ENCODE measurements around the gene ANTKMT. TPM values are rescaled to one million over a fixed set of nuclear protein-coding genes. Genes with fewer than 3 reads are reported as not detected.

The ANTKMT gene
- total RNA-seq, 4 donors from 2014 or later = 24.9 to 42.4 (median 32.1) TPM

- no peak overlapping the region for H3K4me3 ChIP-seq (ENCODE audit: low read depth, poor library complexity, severe bottlenecking)
- DNase-seq (ENCODE audit: low spot score in 2 of 2) = no peak
- intact Hi-C loops (cut with DNase I; ENCODE audit: low total_unique reads) = no loop called here
- TF ChIP-seq POLR2A (IDR thresholded peaks at IDR 0.05) (no peak), CTCF (IDR thresholded peaks at IDR 0.05) (no peak)
- WGBS, 2 donors = 90% methylated on average over 19 to 28 of the region's 29 CpGs
Observed at GRCh38 chr16:765488-765865, 44.5 kb downstream of the ANTKMT start.

GRCh38 chr16:766008-766819 lies 45.3 kb downstream of the ANTKMT start:
- no peak overlapping the region for H3K4me3 ChIP-seq (ENCODE audit: low read depth, poor library complexity, severe bottlenecking)
- TF ChIP-seq CTCF (IDR thresholded peaks at IDR 0.05) (no peak), POLR2A (IDR thresholded peaks at IDR 0.05) (no peak)
- no peak for DNase-seq (ENCODE audit: low spot score in 2 of 2)
- WGBS, 2 donors = 75 to 83% methylated on average over 22 to 29 of the region's 29 CpGs
- intact Hi-C loops (cut with DNase I; ENCODE audit: low total_unique reads) = no loop called here

GRCh38 chr16:766820-767640 lies 46.1 kb downstream of the ANTKMT start:
- WGBS, 2 donors = 68 to 82% methylated on average over 22 to 30 of the region's 48 CpGs
- intact Hi-C loops (cut with DNase I; ENCODE audit: low total_unique reads) = no loop called here
- no peak for TF ChIP-seq POLR2A (IDR thresholded peaks at IDR 0.05)
- no peak for TF ChIP-seq CTCF (IDR thresholded peaks at IDR 0.05)
- no peak overlapping the region for H3K4me3 ChIP-seq (ENCODE audit: low read depth, poor library complexity, severe bottlenecking)
- no peak for DNase-seq (ENCODE audit: low spot score in 2 of 2)

- no peak for TF ChIP-seq POLR2A (IDR thresholded peaks at IDR 0.05)
- 50 to 59% methylated on average over 9 to 11 of the region's 38 CpGs for WGBS, 2 donors
- intact Hi-C loops (cut with DNase I; ENCODE audit: low total_unique reads) = no loop called here
- DNase-seq (ENCODE audit: low spot score in 2 of 2) = no peak
- H3K4me3 ChIP-seq (ENCODE audit: low read depth, poor library complexity, severe bottlenecking) = no peak overlapping the region
Observed at GRCh38 chr16:767743-768235, 46.8 kb downstream of the ANTKMT start.

GRCh38 chr16:768428-768827 lies 47.5 kb downstream of the ANTKMT start:
- TF ChIP-seq CTCF (IDR thresholded peaks at IDR 0.05) = no peak
- no peak for TF ChIP-seq POLR2A (IDR thresholded peaks at IDR 0.05)
- WGBS, 2 donors = 39 to 51% methylated on average over 16 to 17 of the region's 21 CpGs
- no peak for DNase-seq (ENCODE audit: low spot score in 2 of 2)
- intact Hi-C loops (cut with DNase I; ENCODE audit: low total_unique reads) = no loop called here
- H3K4me3 ChIP-seq (ENCODE audit: low read depth, poor library complexity, severe bottlenecking) = no peak overlapping the region

GRCh38 chr16:769184-769784 lies 48.3 kb downstream of the ANTKMT start:
- TF ChIP-seq CTCF (IDR thresholded peaks at IDR 0.05) = no peak
- no peak for TF ChIP-seq POLR2A (IDR thresholded peaks at IDR 0.05)
- intact Hi-C loops (cut with DNase I; ENCODE audit: low total_unique reads) = no loop called here
- H3K4me3 ChIP-seq (ENCODE audit: low read depth, poor library complexity, severe bottlenecking) = no peak overlapping the region
- 73 to 85% methylated on average over 6 to 9 of the region's 20 CpGs for WGBS, 2 donors
- no peak for DNase-seq (ENCODE audit: low spot score in 2 of 2)

Data from lower leg skin (tissue), 4 donors.